ENCODE data around the gene LACRT.

Gene LACRT

DNA sequence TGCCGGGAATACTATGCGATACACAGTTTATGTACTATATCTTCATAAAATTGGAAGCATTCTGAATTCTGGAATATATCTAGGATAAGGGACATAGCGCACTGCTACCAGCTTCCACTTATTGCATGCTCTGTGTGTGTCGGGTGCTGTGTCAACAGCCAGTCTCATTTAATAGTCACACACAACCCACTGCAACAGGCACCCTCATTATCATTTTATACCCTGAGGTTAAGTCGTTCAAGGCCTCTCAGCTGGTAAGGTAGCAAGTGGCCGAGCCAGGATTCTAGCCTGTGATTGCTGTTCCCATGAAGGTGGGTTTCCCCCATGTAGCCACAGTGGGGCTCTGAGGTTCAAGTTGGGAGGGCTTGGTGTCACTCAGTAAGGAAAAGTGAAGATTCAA is 53.3 kb downstream of the LACRT start:
- DNase-seq (ENCODE audit: low spot score): no peak
- TF ChIP-seq CTCF (IDR thresholded peaks at IDR 0.05; ENCODE audit: borderline replicate concordance, control extremely low read depth, extremely low read depth, insufficient read depth, missing control alignments): no peak
- in situ Hi-C loops (cut with MboI; ENCODE audit: low sequenced_read_pairs, unreplicated experiment): no loop called here

Measured in GM13976 (cell line).